Heart left ventricle (tissue), 13 donors: Measurements from ENCODE around the gene BLVRB.
"Not testable (repeated sequence)": the region's sequence is repeated elsewhere in the genome, so short reads cannot be mapped to it uniquely, and the experiment has no call there.

Experiments
- CTCF ChIP-seq, 12 donors: fragments of 200-600 bp; sonication (generic) in 4 of 12; IDR thresholded peaks; one replicate each; pipeline versions ENCODE4 v1.5.0 to v1.8.0; 2018 to 2022; ENCODE audit warnings: antibody characterized with exemption in 12 of 12, mild to moderate bottlenecking in 5 of 12
- POLR2A ChIP-seq, 2 donors: fragments of 450-650 bp; IDR thresholded peaks; one replicate each; pipeline ENCODE4 v1.6.1; 2017; ENCODE audit warnings: antibody characterized with exemption in 2 of 2, mild to moderate bottlenecking in 2 of 2, moderate library complexity in 2 of 2
- donor health status: ischemic (EF 13 %, LVEDD 7.1; RV severe dilation, severe dysfunction).
- donor health status: DM: no; HTN: yes; CAD: no.
- donor health status: DM: no; HTN: no; CAD: no.
- donor health status: ischemic (EF 25% LVEDD 6.9; RV normal size, moderate dysfunction).
- donor health status: ischemic (EF 25% LVEDD 5.7; RV mildly dilated, moderate dysfunction).
- donor health status: ischemic (EF 35%, LVEDD 5.7; RV mildly dilated, moderate dysfunction).
- donor health status: nonischemic (EF 11% LVEDD 7.7; RV severe dilation, severe dysfunction).
- donor health status: DM: yes; HTN: yes; CAD: no.
- donor health status: PGD.
- donor health status: ischemic (EF 29% LVEDD 5.4; RV normal size, mild dysfunction).
- donor health status: nonischemic (EF 23%, LVEDD 6.1; RV moderate dilation, normal function).

GRCh38 chr19:40430242-40430641, 35.3 kb downstream of the BLVRB start:
- TF ChIP-seq POLR2A, CTCF (IDR thresholded peaks at IDR 0.05): not testable (repeated sequence)
